ENCODE results near the gene PRKAG1.

PRKAG1 gene

DNA sequence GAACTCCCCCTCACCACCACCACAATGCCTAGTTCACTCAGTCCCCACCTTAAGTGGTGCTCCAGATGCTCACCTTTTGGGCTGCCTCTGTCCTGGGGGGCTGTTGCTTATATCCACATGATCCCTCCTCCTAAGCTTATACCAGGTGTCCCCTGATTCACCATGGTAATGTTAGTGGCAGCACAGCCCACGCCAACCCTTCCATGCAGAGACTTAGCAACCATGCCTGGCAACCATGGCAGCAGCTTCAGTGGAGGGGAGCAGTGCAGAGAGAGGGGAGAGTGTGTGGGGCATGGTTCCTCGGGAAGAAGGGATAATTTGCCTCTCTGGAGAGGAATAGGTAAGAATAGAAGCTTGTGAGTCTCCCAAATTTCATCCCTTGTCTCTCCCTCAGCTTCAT, 18.2 kb downstream of the PRKAG1 start:
- DNase-seq = no peak

DNA sequence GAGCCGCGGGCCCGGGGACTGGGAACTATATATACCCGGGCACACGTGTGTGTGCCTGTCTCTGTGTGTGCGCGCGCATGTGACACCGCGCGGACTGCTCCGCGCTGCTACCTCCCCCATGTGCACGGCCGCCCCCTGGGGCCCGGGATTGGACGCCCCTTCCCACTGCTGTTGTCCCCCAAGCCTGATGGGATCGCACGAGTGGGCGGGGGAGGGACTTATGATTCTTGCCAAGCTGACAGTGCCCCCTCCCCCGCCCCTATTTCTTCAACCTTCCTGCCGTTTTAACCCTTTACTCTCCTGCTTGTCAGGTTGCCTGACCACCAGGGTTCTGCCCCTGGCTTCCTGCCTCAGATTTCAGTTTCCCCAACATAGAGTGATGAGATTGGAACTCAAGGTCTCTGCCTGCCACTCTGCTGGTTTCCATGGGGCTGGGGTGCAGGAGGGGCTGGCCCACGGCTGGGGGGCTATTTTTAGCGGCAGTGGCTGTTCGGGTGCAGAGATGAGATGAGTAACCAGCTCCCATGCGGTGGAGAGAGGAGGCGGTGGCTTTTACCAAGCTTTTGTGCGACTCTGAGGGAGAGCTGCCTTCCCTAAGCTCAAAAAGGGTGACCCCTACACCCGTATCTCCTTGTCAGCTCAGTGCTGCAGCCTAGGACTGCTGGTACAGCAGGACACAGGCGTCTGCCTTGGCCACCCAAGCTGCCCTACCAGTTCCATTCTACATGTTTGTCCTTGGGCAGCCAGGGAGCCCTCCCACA, 19.0 kb downstream of the PRKAG1 start, which contains the start of gene DDN:
Gene DDN (minus strand): TSS at position 5 of the 761 bp plus-strand sequence. CDS start 88 bp downstream, outside the sequence.
- peak; percentile 25 for DNase-seq

DNA sequence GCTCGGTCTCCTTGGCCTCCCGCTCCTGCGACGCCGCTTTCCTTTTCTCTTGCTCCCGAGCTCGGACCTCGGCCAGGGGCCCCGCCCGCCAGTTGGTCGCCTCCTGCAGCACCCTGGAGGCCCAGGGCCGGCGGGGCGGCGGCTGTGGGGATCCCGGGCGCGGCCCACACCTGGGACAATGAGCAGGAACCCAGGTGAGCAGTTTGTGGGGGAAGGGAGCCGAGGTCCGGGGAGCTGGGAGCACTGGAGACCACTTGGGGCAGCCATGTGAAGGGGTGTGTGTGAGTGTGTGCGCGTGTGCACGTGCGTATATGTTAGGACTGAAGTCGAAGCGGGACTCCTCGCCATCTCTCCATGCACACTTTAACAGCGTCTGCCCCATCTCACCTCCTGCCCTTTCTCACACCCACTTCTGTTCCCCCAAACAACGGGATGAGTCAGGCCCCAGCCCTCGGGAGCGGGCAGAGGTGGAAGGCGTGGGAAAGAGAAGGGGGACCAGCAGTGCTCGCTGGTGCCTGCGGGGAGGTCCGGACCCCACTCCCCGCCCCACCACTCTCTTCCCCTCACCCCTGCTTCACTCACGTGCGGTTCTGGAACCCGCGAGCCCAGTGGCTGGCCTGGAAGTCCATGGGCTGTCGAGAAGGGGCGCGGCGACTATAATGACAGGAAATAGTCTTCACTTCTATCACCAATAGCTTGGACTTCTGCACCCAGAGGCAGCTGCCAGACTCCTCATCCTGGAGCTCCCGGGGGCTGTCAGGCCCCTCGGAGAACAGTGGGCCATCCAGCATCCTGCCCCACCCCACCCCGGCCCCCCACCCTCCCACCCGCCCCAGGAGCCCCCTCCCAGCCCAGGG, 19.9 kb downstream of the PRKAG1 start:
- DNase-seq = no peak

DNA sequence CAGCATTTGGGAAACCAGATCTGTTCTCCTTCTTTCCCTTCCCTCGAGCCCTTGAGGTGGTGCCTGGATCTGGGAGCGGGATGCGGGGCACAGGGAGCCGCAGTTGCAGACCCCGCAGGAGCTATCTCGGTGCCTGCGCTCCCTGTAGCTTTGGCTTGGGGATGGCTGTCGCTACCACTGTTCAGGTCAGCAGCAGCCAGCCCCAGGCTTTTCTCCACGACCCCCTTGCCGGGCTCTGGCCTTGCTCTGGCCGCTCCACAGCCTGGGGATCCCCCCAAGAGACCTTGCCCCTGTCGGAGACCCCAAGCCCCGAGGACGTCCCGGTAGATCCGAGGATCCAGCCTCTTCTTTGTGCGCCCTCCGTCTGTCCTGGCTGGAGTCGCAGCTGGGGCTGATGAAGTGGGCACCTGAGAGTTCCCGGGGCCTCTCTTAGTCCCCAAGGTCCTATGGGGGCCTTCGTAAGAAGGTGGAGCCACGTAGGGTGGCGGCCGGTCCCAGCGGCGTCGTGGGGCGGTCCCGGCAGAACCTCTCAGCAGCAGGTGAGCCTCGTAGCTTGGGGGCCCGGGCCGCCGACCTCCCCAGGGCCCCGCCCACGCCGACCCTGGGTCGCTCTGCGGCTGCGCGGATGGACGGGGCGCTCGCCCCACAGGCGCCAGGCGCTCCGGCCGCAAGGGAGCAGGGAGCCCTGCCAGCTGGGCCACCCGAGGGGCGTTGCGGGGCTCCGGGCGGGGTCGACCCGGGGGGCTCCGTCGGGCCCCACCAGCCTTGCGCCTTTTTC, 20.7 kb downstream of the PRKAG1 start:
- DNase-seq = no peak

DNA sequence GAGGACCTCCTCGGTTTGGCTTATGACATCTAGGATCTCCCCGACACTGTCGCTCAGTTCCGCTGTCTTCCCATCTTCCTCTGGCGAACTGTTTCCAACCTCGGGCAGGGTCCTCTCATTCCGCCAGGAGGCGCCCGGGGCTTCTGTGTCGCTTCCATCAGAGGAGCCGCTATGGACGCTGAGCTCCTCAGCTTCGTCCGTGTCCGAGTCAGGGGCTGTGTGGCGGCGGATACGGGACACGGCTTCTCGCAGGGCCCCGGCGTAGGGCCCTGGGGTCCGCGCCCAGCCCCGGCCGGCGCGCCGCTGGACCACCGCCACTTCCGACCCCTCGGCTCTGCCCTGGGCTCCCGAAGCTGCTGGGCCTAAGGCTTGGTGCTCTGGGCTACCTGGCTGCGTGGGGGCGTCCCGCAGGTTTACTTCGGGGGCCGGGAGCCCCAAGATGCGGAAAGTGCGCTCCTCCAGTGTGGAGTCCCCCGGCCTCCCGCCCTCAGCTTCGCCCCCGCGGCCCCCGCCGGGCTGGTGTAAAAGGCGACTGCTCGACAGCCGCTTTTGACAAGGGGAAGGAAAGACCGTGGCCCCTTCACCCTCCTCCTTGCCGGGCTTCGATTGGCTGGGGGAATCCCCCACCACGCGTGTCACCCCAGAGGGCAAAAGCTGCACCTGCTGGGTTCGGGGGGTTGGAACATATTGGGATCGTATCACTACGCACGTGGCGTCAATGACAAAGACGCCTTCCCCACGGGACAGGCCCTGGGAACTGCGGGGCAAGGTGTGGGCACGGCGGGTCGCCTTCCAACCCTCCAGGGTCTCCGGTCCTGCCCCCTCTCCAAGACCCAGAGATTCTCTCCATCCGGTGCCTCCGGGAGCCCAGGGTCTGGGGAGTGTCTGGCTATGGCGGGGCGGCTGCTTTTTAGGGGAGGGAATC, 21.5 kb downstream of the PRKAG1 start:
- peak; percentile 50 for DNase-seq

DNA sequence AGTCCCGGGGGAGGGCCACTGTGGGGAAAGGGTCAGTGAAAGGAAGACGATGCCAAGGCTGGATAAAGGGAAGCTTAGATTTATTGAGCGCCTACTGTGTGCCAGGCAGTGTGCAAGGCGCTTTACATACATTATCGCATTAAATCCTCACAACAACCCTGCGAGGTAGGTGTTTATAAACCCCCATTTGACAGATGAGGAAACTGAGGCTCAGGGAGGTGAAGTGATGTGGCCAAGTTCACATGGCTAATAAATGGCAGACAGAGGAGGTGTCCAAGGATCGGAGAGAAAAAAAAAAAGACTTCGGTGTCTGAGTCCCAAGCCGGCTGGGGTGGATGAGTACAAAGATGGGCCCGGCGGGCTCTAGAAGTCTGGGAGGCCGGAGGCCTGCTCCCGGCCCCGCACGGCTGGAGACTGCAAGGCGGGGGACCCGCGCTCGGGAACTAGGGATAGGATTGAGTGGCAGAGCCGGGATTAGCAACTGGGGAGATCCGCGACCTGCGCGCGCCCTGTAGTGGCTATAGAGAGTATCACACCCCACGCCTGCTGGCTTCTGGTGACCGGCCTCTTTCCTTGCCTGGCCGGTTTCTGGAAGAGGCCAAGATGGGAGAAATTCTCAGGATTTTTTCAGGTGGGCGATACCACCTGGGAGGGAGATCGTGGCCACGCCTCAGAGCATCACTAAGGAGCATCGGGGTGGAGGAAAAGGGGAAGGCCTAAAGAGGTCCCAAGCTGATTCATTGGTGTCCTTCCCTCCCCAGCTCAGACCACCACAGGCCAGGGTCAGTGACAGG, 23.3 kb downstream of the PRKAG1 start:
- DNase-seq = no peak

DNA sequence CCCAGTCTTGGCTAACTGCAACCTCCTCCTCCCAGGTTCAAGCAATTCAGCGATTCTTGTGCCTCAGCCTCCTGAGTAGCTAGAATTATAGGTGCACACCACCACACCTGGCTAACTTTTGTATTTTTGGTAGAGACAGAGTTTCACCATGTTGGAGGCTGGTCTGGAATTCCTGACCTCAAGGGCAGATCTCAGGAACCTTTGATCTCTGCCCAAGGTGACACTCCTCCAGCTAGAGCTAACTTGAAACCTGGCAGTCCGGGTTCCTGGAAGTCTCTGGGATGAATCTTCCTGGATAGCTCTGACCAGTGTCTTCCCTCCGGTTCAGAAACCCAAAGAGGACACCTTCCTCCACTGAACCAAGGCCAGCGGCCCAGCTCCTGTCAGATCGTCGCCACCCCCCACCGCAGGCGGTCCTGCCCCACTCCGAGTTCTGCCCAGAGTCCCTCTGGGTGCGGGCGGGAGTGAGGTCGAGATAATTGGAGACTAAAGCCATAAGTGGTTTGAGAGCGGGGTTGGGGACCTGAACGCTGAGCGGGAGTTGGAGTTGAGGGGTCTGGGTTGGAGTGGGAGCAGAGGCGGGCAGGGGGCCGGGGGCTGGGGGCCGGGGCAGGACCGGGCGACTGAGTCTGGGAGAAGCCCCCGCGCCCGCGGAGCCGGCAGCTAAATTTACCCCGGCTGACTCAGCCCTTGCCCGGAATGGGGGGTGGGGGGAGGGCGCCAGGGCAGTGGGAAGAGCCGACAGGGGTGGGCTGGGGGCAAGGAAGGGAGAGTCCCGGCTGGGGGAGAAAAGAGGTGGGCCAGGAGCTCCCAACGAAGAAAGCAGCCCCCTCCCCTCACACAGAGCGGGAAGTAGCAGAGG, 24.1 kb downstream of the PRKAG1 start:
- DNase-seq = no peak

DNA sequence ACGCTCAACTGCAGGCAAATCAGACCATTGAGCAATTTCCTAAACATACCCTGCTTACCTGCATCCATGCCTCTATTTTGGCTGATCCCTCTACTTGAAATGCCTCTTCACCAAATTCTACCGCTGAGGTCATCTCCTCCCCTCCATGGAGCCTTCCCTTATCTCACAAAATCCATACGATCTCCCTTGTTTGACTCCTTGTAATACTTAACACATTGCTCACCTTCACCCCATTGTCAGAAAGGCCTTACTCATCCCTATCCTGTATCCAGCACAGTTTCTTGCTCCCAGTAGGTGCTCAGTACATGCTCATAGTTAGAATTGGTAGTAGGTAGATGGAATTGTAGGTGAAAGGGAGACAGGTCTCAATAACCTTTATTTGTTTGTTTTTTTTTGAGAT, 24.8 kb downstream of the PRKAG1 start:
- DNase-seq = no peak

DNA sequence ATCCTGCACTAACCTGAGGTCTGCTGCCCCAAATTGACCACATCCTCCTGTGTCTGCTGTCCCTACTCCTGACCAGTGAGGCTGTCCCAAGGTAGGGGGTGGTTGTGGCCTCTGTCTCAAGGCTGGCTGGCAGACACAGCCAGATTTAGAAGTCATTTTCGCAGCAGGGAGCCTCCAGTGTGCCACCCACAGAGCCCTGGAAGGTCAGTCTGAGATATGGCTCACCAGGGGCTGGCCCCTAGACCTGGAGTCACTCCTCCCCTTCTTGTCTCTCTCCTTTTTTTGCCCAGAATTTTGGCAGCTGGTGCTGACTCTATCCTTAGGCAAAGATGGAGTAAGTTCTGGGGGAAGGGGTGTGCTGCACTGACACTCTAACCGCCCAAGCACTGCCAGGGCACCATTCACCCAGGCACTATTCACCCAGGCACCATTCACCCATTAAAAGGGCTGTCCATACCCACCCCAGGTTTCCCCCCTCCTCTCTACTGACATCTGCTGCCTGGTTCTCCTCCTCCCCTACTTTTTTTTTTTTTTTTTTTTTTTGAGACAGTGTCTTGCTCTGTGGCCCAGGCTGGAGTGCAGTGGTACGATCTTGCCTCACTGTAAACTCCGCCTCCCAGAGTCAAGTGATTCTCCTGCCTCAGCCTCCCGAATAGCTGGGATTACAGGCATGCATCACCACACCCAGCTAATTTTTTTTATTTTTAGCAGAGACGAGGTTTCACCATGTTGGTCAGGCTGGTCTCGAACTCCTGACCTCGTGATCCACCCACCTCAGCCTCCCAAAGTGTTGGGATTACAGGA, 27.1 kb downstream of the PRKAG1 start:
- DNase-seq = no peak

DNA sequence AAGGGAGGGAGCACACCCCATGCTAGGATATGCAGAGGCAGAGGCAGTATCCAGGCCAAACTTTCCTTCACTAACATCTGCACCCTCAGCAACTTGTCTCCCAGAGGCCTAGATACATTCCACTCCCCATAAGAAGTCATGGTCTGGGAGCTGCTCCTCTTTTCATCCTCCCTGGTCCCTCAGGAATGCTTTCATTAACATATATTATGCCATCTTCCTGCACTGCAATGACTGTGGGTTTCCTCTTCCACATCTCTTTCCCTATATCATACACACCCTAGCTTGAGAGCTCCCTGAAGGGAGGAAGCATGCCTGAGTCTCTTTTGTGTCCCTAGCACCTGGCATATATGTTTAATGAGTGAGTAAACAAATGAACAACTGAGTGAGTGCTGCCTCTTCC, 28.0 kb downstream of the PRKAG1 start:
- DNase-seq = no peak

DNA sequence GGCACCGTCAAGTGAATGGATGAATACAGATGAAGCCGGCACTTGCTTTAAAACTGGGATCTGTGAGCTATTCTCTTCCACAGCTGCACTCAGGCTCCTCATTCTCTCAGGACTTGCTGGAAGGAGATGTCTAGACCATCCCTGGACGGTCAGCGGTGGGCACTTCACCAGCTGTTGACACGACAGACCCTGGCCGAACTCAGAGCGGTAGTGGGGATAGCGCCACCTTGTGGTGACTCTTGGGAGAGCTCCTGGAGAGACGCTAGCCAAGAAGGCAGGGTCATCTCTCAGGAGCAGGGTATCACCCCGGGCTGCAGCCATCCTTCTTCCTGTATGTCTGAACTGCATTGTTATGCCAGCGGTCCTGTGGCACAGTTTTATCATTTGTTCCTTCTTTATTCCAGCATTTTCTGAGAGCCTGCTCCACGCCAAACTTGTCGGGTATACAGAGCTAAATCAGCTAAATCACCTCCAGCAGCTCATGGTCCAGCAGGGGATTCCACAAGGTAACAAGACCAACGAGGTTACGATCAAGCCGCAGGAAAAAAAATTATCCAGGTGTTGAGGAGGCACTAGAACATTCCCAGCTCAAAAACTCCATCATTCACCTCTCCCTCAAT, 30.4 kb downstream of the PRKAG1 start:
- peak; percentile 50 for DNase-seq

DNA sequence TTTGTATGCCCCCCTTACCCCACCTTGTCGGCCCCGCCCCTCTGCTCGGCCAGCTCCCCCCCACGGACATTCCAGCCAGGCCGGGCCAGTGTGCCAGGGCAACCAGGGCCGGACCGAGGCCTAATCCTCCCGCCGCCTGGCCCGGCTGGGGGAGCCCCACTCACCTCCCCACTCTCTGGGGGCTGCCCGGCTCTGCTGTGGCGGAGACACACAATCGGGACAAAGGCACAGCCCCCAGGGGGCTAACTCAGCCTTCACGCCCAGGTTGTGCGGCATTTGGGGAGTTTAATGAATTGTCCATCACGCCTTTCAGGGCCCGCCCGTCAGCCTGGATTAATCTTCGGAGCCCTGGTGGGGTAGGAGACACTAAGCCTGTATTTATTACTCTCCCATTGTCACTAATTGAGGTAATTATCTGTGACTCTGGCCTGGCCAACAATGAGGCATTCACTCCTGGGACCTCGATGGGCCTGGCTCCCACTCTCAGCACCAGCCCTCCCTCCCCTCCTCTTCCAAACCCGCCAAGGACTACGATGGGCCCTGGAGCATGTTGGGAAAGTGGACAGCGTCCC, 31.8 kb downstream of the PRKAG1 start:
- DNase-seq = no peak

DNA sequence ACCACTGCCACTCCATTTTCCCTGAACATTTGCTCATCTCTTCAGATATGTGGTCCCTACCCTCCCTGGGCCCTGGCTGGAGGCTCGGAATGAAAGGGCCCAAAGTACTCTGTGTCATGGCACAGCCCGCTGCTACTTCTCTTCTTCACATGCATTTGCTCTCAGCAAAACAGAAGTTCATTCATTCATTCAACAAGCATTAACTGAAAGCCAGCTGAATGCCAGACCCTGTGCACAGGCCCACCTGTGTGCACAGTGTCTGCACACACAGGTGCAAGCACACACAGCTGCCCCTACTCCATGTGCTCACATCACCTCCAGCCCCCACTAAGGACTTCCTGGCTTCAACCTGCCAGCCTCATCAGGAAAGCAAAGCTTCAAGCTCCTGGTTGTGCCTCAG, 32.7 kb downstream of the PRKAG1 start:
- no peak for DNase-seq

DNA sequence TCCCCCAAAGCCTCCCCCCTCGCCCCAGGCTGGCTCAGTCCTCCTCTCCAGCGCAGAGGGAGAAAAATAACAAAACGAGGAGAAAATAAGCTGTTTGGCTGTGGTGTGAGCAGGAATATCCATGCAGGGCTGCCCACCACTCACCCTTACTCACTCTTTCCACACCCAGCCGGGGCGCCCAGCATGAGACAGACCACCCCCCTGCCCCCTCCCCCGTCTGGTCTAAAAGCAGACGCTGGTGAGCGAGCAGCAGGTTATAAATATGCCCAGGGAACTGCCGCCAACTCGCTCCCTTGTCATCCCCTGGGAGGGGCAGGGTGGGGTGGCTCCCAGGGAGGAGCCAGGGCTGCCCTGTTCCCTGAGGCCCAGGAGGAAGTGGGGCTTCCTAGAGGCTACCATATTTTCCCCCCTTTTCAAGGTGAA, 33.1 kb downstream of the PRKAG1 start:
- no peak for DNase-seq

DNA sequence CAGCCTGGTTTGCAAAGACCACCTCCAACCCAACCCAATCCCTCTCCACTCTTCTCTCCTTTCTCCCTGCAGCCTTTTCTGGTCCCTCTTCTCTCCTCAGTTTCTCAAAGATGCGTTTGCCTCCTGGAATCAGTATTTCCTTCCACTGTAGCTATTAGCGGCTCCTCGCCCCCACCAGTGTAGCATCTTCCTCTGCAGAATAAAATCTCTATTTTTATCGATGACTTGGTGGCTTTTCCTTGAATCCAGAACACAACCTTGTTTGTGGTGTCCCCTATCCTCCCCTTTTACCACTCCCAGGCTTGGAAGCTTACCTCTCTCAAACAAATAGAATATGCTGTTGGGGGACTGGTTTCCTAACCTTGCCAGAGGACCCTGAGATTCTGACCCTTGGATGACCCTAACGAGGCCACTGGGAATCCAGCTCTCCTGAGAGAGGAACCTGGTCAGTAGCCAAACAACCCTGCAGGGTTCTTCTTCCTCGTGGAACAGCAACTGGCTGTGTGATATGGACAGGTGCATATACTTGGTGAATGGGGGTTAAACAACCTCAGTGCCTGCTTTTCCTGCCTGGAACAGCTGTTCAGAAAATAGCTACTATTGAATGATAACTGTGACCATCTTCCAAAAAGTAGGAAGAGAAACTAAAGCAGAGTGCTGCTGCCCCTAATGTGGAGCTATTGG, 36.0 kb downstream of the PRKAG1 start:
- no peak for DNase-seq

DNA sequence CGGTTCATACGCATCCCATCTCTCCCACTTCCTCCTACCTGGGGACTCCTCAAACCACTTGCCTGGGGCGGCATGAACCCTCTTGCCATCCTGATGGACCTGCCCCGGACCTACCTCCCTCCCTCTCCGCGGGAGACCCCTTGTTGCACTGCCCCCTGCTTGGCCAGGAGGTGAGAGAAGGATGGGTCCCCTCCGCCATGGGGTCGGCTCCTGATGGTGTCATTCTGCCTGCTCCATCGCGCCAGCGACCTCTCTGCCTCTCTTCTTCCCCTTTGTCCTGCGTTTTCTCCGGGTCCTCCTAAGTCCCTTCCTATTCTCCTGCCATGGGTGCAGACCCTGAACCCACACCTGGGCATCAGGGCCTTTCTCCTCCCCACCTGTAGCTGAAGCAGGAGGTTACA, 36.8 kb downstream of the PRKAG1 start:
- DNase-seq = no peak

DNA sequence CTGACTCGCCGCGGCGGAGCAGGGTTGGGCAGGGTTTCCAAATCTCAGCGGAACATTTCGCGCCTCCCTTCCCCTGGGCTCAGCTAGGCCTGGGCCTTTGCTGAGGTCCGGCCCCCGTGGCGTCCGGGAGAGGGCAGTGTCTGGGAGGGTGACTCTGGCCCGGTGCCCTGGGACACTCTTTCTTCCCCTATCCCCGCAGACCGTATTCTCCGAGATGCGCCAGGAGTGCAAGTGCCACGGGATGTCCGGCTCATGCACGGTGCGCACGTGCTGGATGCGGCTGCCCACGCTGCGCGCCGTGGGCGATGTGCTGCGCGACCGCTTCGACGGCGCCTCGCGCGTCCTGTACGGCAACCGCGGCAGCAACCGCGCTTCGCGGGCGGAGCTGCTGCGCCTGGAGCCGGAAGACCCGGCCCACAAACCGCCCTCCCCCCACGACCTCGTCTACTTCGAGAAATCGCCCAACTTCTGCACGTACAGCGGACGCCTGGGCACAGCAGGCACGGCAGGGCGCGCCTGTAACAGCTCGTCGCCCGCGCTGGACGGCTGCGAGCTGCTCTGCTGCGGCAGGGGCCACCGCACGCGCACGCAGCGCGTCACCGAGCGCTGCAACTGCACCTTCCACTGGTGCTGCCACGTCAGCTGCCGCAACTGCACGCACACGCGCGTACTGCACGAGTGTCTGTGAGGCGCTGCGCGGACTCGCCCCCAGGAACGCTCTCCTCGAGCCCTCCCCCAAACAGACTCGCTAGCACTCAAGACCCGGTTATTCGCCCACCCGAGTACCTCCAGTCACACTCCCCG, 37.4 kb downstream of the PRKAG1 start:
- no peak for DNase-seq

Data from activated CD4-positive, alpha-beta T cell treated with anti-CD3 and anti-CD28 coated beads for 1 hour (primary cell).